HG02973 (cell line): ENCODE measurements around the gene PIEZO2.
"Not testable (repeated sequence)": the region's sequence is repeated elsewhere in the genome, so short reads cannot be mapped to it uniquely, and the experiment has no call there.

Experiments
- ATAC-seq: cut with Tn5 transposase; IDR thresholded peaks from one replicate; pipeline ENCODE4 v1.9.1; 2021; ENCODE audit warnings: moderate library complexity; ENCODE audit not compliant: unreplicated experiment

The PIEZO2 gene

DNA sequence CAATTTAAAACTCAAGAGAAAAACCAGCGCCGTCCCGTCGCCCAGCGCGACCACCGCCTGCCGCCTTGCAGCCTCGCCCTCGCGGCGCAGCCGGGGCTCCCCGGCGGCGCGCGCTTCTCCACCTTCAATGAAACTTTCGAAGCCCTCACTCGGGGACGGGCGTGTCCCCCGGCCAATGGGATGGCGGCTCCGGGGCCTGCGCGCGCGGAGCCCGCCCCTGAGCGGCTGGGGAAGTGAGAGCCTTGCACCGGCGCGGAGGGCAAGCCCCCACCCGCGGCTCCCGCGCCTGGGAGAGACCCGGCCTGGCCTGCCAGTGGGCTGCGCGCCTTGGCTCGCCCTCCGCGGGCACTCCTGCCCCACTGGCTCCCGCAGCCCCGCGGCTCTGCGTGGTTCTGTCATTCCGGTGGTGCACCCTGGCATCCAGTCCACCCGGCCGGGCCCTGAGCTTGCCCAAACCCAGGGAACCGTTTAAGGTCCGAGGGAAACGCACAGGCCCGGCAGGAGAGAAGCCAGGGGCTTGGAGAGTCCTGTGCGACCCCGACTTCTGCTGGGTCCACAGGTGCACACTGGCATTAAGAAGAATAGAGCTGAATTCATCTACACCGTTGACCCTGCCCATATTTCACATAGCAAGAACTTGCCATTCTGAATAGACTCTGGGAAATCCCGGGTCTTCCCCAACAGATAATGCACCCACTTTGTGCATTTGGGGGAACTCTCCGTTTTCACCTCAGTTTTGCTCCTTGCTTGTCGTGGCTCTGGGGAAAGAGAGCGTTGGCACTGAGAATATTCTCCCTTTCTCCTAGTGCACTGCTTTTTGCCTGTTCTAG is at the start of gene PIEZO2:
Gene PIEZO2, minus strand, starts transcription at position 129 of the 830 bp plus-strand sequence. CDS start 981 bp downstream, outside the sequence.
- no peak for ATAC-seq

DNA sequence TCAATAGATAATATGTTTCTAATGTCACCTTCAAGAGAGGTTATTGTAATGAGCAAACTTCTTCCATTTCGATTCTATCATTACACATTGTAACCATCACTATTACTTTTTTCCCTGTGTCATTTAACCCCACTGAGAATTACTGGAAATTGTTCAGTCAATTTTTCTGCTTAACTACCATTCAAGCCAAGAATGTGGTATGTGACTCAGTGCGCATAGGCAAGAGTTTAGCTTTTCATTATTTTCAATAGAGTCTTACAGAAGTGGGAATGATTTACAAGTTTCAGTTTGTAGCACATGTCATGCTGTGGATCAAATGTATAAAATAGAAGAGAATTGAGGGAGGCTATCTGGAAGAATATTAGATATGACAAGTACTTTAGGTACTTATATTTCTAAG is 34.3 kb upstream of the PIEZO2 start:
- no peak for ATAC-seq

DNA sequence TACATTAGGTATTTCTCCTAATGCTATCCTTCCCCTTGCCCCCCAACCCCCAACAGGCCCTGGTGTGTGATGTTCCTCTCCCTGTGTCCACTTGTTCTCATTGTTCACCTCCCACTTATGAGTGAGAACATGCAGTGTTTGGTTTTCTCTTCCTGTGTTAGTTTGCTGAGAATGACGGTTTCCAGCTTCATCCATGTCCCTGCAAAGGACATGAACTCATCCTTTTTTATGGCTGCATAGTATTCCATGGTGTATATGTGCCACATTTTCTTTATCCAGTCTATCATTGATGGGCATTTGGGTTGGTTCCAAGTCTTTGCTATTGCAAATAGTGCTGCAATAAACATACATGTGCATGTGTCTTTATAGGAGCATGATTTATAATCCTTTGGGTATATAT is 32.3 kb upstream of the PIEZO2 start:
- not testable (repeated sequence) for ATAC-seq

DNA sequence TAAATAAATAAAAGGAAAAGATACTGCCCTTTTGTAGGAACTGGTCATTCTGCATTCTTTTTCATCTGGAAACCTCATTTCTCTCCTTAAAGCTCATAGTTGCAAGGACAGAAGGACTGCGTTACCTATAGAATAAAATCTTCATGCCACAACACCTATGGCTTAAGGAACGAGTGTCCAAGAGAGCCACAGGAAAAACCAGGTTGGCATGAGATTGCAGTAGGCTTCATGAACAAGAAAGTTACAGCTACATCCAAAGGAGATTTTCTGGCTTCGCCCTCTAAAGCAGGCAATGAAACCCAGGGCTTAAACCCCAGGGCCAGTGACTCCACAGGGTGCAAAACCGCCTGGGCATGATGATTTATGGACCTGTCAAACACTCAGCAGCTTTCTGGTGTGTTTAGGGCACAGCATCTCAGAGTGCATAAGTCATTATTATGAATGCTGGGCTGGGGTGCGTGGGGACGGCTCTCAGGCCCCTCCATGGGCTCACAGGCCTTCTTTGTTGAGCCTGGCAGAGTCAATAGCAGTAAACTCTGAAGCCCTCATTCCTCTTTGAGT is 30.7 kb upstream of the PIEZO2 start:
- no peak for ATAC-seq

DNA sequence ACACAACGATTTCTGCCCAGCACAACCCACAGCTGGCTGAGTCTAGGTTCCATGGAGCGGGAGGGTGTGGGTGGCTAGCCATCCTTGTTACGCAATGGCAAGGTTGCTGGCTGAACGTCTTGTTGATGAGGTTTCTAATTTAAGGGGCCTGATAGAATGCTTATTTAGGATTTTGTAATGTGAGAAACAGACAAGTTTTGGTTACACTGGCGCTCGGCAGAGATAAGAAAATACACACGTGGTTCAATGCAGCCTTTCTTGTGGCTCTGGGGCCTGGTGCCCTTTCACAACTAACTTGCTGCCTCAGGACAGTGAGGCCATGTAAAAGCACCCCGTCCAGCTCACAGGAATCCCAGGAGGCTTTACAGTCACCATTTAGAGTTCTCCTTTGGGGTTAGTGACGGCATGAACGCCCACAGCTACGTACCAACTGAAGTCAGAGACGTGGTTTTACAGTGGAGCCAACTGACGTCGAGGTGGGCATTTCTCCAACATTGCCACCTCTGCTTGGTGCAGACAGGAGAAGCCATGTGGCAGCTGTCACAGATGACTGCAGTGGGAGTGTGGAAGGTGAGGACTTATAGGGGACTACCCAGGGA is 29.7 kb upstream of the PIEZO2 start:
- ATAC-seq = no peak

DNA sequence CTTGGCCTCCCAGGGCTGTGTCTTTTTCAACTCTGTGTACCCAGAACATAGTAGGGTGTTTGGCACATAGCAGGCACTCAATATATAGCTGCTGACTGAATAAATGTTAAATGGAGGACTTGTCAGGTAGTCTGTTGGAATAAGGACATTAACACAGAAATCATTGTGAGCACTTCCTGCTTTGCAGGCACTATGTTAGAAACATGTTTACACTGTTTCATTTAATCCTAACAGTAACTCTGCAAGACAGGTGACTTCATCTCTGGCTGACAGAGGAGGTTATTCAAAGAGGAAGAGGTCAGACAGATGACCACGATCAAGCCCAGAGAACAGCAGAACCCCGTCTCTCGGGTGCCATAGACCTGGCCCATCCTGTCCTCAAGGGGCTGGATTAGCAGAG is 28.0 kb upstream of the PIEZO2 start:
- ATAC-seq = no peak

DNA sequence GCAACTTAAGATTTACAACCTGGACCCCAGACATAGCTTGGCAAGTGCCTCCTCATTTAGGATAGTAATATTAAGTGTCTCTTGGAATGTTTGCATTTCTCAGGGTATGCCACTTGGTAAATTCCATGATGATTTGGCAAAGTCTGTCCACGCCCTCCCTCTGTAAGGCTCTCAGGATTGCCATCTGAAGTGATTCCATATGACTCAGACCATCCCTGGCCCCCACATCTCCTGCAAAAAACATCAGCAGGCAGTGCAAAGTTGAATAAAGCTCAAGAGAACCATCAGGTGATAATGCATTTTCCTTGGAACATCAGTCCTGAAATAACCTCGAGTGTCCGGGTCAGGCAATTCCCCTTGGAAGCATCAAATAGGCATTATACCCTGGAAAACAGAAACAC is 27.1 kb upstream of the PIEZO2 start:
- no peak for ATAC-seq

DNA sequence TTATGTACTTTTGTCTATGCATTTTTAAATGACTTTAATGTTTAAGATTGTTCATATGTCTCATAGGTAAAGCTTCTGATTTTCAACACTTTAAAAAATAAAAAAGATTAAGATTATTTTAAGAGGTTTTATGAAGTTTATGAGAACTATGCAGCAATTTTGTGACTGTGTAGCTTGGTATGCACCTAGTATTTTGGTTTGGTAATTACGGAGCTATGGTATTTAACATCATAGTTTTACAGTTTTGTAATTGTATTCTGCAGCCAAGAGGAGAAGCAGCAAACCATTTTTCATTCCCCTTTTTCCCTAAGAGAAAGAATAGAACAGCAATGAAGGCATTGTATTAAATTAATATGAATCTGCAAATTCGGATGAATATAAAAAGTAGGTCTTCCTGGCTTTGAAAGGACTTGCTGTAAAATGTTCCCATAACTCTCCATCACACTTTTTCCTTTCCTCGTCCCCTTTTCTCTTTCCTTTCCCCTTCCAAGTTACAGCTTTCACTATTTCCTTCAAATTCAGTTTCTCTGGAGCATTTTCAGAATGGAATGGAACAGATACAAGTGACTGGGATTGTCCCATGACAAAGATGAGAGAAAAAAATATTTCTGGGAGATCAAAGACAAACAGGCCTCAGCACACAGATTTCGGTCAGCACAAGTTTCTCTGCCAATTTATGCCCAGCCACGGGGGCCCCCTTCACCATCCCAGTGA is 26.1 kb upstream of the PIEZO2 start:
- no peak for ATAC-seq

DNA sequence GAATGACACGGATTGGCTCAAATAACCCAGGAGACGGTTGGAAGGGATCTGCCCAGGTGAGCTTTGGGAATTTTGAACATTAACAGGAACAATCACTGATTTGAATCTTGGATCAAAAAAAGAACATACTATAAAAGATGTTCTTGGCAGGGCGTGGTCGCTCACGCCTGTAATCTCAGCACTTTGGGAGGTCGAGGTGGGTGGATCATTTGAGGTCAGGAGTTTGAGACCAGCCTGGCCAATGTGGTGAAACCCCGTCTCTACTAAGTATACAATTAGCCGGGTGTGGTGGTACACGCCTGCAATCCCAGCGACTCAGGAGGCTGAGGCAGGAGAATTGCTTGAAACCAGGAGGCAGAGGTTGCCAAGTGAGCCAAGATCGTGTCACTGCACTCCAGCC is 24.8 kb upstream of the PIEZO2 start:
- not testable (repeated sequence) for ATAC-seq

DNA sequence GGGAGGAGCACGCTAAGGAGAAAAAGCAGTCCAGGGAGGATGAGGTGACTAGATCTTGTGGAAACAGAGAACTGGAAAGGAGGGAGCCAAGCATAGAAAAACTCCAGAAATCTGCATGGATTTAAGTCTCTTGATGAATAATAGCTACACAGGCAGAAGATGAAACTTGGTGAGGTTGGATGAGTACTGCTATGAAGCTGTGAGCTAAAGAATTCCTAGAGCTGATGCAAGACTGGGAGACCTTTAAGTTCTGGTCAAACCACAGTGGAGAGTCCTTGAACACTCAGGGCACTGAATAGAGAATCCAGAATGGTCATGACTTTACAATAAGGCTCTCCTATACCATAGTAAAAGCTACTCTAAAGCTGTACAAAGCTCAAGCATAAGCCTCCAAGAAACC is 18.4 kb upstream of the PIEZO2 start:
- no peak for ATAC-seq

DNA sequence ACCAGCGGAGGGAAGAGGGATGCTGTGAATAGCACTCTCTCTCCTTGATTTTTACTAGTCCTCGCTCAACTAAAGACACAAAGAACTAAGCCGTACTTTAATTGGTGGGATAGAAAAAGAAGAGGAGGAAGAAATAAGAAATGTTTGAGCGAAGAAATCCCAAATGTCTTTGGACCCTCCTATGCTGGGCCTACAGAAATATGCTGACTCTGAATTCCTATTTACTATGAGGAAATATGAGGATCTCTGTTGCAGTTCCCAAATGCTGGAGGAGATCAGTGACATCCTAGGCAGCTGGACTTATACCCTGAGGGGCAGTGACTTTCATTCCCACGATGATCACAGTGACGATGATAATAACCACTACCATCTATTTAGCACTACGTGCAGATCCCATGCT is 16.6 kb upstream of the PIEZO2 start:
- no peak for ATAC-seq

DNA sequence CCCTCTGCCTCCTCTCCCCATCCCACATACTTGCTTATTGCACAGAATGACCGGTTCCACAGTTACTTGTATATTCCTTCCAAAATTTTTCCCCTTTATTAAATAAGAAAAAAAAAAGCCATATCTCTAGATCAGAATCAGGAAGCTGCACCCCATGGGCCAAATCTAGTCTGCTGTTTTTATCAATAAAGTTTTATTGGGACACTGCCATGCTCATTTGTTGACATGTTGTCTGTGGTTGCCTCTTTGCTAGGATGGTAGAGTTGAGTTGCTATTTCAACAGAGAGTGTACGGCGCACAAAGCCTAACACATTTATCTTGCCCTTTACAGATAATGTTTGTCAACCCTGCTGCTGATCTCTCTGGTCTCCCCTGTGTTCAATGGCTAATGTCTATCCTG is 15.8 kb upstream of the PIEZO2 start:
- ATAC-seq = no peak

DNA sequence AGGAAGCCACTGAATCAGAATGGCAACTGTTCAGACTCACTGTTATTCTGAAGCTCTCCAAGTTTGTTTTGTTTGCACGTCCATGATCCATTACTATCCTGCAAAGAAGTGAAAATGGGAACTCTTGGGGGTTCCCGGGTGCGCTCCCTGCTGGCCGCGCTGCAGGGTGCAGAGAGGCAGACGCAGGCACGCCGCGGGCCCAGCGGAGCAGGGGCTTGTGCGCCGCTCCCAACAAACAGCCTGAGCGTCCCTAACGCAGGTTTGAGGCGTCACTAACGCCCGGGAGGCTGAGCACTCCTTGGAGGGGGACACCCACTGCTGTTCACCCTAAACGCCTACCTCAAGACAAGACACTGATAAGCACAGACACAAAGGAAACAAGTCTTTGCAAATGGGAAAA is 14.3 kb upstream of the PIEZO2 start:
- ATAC-seq = no peak

DNA sequence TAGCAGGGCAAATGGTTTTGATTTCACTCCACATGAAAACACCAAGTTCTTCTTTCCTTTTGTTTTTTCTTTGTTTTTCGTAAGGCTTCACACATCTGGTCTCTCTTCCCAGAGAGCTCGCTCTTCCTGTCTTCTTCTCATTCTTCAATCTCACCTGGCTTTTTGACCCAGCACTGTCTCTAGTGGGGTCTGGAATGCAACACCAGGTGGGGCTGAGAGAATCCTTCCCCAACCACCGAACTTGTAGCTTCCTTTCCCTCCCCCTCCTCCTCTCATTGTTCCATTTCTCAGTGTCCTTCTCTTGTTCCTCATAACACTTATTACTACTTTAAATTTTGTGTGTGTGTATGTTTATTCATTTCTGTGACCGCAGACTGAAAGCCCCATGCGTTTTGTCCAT is 13.5 kb upstream of the PIEZO2 start:
- no peak for ATAC-seq

DNA sequence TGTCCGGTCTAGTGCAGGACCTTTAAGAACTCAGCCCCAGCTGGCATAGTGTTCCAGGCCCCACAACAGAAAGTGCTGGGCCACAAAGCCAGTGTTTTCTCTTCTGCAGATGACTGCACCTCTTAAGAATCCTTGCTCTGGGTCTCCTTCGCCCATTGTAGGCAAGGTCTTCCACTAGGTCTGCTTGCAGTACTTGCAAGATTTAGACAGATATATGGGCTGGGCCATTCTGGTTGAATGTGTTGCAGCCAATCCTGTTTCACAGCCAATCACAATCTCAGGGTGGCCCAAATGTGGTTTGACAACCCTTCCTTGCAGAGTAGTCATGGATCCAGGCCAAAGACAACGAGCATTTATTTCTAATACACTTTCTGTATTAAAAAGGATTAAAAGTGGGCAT is 13.1 kb upstream of the PIEZO2 start:
- ATAC-seq = no peak

DNA sequence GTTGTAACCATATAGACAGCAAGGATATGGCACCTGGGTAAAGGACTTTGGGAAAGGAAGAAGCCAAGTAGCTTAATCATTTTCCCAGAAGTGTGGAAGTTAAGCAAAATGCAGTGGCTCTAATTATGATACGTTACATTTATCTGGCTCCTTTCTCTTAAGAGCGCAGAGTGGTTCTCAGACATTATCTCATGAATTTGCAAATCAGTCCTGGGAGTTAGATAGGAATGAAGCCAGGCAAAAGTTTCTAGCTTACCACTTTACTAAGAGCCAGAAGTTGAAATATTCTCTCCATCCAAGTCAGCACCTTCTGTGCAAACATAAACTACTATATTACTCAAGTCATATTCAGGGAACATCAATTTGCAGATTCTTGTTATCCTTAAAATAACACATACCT is 10.9 kb upstream of the PIEZO2 start:
- ATAC-seq = no peak

DNA sequence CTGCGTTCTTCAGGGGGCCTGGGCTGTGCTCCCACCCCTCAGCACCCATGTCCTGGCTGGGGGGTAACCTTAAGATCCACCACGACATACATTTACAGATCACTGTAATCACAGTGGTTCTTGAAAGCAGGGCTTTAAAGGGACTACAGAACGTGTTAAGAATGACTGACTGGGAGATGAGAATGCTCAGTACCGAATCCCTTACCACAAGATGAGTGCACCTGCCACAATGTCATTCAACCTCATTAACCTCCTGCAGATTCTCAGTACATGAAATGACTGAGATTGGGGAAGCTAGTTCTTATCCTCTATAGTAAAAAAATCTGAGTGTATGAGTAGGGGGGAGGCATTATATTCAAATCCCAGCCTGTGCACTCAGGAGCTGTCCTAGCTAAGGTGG is 10.5 kb upstream of the PIEZO2 start:
- no peak for ATAC-seq

DNA sequence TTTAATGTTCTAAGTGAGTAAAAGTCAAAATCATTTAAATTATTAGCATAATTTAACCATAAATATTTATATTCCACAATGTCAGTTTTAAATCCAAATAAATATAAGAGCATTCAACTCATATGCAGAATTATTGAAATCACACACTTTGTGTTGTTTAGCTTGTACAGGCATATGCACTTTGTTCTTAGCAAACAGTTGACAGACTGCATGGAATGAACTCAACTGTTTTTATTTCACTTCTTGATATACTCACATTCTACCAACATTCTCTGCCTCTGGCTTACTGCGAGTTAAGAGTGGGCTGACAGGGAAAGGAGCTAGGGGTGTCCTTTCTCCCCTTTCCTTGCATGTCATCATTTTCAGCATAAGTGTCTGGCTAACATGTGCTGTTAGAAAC is 7.6 kb upstream of the PIEZO2 start:
- no peak for ATAC-seq

DNA sequence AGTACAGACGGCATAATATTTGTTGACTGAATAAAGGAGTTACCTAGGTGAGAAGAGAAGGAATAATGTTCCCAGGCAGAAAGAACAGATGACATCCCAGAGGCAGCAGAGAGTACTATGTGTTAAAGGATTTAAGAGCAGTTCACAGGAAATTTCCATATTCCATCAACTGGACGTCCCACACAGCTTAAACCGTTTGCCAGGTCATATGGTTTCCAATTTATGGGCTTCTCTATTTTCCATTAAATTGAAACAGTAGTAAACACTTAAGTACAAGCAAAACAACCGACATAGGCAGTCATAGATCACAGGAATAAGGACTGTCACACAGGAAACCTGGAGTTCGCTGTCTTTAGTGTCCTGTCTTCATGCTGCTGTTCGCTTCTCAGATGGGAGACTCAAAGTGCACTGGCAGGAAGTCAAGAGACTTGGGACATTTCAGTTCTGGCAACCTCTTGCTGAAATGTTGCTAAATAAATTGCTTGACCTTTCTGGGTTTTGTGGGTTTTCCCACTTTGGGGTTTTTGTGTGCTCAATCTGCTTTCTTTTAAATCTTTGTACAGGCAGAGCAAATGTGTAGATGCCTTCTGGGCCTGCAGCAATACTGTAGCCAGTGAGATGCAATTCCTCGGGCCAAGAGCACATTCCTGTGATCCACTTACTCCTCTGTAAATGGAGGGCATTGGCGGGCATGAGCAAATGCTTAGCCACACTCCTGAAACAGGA is 5.8 kb upstream of the PIEZO2 start:
- no peak for ATAC-seq

DNA sequence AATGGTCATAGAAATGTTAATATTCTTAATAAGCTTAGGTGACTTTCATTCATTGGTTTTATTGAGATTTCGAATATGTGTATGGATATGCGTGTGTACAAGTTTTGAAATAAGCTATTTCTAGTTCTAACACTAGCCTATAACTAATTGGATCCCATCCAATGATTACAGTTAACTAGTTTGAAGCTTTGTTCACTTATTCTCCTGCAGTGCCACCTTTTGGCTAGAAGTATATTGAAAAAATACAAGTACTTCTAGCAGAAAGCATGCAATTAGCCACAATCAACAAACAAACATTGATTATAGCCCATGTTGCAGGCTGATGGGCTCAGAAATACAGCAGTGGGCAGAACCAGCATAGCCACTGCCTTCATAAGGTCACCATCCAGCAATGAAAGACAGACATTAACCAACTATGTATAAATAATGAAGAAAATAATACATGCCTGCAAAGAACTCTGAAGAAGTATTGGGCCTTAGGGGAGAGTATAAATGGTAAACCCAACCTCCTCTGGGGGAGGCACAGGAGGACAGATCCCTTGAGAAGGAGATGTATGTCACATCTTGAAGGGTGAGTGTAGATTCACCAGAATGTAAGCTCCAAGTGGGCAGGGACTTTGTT is 5.1 kb upstream of the PIEZO2 start:
- ATAC-seq = no peak

DNA sequence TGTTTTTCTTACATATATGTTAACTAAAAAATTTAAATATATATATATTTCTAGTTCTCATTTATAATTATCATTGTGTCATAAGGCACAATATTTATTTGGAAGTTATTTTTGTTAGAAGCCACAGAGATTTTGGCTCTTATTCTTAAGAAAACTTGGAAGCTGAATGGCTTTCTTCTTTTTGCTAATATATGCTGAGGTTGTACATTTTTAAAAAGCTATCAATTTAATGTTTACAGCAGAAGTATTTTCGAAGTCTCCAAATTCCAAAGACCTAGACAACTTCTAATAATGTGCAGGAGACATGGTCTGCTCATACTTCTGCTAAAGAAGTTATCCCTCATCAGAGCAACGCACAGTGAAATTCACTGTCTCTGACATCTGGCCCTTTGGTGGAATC is 3.7 kb upstream of the PIEZO2 start:
- no peak for ATAC-seq
